Caki2 (cell line): ENCODE data around the gene CPSF4L. TPM values are rescaled to one million over a fixed set of nuclear protein-coding genes. Genes with fewer than 3 reads are reported as not detected.

Source experiments
- total RNA-seq: library from RNA; depleted of rRNA; stranded (reverse); fragments of >200 nt; shearing (Covaris generic); gene quantifications from 2 replicates; pipeline ENCODE4 v1.2.3, GENCODE V29; 2014; ENCODE audit warnings: low replicate concordance; rRNA removed

CPSF4L gene
- total RNA-seq, 1 experiment from 2014 or later = not detected

Other genes with a start within 250 kb of the CPSF4L start
- gene SLC39A11, start 169.2 kb downstream of the CPSF4L start, total RNA-seq = 24.8 and 28.1 TPM in 2 replicates
- not detected in 2 replicates for gene SSTR2, start 96.9 kb downstream of the CPSF4L start, total RNA-seq
- 19.6 and 20.6 TPM in 2 replicates for gene COG1, start 68.8 kb downstream of the CPSF4L start, total RNA-seq
- gene CDC42EP4, start 50.1 kb upstream of the CPSF4L start, total RNA-seq = 50.8 and 54.9 TPM in 2 replicates